CD4-positive, alpha-beta T cell treated with Interleukin-15 for 4 hours (primary cell): ENCODE data around the gene ITPK1.
"Not testable (repeated sequence)": the region's sequence is repeated elsewhere in the genome, so short reads cannot be mapped to it uniquely, and the experiment has no call there.

Experiments used
- DNase-seq: peaks from one replicate; pipeline ENCODE4 v3.0.0-alpha.2; 2020; ENCODE audit warnings: low spot score

Gene ITPK1

GRCh38 chr14:93084866-93085857, 30.6 kb downstream of the ITPK1 start:
- no peak for DNase-seq

DNA sequence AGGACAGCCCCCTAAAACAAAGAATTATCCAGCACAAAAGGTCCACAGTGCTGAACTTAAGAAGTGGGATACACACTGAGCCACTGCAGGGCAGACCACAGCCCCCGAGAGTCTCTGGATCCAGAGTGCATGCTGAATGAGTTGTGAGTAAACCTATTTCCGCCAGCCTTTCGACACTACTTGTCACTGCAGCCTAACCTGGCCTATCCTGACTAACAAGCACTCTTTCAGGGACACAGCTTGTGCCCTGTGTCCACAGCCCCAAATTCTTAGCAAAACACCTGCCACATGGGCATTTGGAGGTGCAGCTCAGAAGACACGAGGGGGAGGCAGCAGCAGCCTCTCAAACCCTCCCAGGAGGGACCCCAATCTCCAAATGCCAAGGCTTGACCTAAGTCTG, 31.3 kb downstream of the ITPK1 start:
- no peak for DNase-seq

GRCh38 chr14:93083917-93084316, 31.8 kb downstream of the ITPK1 start:
- no peak for DNase-seq

GRCh38 chr14:93082576-93083001, 33.1 kb downstream of the ITPK1 start:
- no peak for DNase-seq

DNA sequence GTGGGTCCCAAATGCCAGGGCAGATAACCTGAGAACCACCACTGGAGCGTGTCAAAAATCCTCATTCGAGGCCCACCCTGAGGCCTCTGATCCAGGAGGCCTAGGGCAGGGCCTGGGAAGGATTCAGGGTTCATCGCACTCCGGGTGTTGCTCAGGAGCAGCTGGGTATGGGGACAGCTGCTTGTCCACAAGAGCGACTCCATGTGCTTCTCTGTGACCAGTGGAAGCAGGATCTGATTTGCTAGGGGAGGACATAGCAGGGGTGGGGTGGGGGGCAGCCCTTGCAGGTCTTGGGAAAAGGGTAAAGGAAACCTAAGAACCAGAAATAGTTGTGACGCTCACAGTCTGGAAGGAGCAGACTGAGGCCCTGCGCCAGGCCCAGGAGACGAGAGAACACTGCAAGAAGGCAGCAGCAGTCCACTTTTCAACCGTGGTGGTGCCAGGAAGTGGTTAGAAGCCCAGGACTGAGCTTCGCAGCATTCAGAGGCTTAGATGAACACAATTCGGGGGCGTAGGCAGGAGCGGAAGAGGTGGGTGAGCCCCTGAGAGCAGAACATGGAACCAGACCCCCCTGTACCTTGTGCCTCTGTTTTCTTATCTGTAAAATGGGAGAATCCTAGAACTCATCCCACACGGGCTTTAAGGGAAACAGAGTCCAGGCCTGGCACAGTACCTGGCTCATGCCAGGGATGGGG, 33.7 kb downstream of the ITPK1 start:
- no peak for DNase-seq

GRCh38 chr14:93079865-93080403, 35.8 kb downstream of the ITPK1 start:
- no peak for DNase-seq

DNA sequence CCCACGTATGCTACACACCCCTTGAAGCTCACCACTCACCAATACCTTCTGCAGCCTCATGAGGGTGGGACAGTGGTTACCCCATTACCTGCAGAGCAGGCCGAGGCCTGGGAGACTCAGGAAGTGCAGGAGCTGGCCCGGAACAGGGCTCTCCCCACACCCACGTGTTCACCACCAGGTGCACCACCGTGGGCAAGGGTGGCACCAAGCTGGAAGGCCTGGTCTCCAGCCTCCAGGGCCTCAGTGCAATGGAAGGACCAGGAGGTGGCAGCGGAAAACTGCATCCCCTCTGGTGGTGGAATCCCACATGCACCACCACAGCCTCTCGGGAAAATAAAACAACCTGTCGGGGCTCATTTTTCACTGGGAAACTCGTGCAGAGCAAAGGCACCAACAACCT, 36.4 kb downstream of the ITPK1 start:
- DNase-seq, result no peak

DNA sequence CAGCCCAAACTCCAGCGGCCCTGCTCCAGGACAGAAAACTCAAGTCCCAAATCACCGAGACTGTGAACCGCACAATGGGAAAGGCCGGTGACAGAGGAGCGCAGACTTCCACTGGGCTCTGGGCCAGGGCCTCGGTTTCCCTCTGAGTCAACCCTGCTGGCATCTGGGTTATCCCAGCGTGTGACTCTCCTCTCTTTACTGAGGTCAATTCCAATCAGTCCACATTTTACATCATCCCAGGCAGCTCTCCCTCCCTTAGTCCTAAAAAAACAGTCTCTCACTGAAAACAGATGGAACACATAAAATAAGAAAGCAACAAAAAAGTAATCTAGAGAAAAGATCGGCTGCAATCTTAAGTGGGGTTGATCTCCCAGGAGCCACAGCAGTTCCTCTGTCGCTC, 36.9 kb downstream of the ITPK1 start:
- no peak for DNase-seq

DNA sequence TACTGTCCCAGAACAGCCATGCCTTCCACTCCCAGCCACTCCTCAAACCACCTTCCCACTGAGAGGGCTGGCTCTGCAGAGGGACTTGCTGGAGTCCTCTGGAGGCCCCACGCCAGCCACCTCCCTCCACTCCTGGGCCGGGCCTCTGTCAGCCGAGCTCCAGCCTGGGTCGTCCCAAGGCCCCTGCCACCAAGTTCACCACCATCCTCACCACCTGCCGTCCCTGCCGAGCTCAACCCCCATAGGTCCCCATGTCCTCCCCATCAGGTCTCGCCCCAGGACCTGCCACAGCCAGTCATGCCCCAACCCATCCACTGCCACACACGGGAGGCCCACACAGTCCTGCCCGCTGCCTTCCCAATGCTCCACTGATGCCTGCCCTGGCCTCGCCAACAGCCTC, 39.0 kb downstream of the ITPK1 start:
- DNase-seq, result no peak

GRCh38 chr14:93075891-93076290, 39.8 kb downstream of the ITPK1 start:
- DNase-seq, result no peak

GRCh38 chr14:93073910-93074769, 41.6 kb downstream of the ITPK1 start:
- no peak for DNase-seq

- DNase-seq, result no peak
Observed at GRCh38 chr14:93073358-93073707, 42.4 kb downstream of the ITPK1 start.

GRCh38 chr14:93072659-93073357, 42.9 kb downstream of the ITPK1 start:
- DNase-seq, result no peak

GRCh38 chr14:93068711-93069110, 47.0 kb downstream of the ITPK1 start:
- no peak for DNase-seq

- DNase-seq, result no peak
Observed at GRCh38 chr14:93067088-93067487, 48.6 kb downstream of the ITPK1 start.

- no peak for DNase-seq
Observed at GRCh38 chr14:93065272-93065730, 50.4 kb downstream of the ITPK1 start.

- no peak for DNase-seq
Observed at GRCh38 chr14:93064411-93065271, 51.1 kb downstream of the ITPK1 start.

- no peak for DNase-seq
Observed at GRCh38 chr14:93063393-93063792, 52.3 kb downstream of the ITPK1 start.

- DNase-seq, result no peak
Observed at GRCh38 chr14:93062890-93063289, 52.8 kb downstream of the ITPK1 start.

GRCh38 chr14:93062013-93062412, 53.7 kb downstream of the ITPK1 start:
- not testable (repeated sequence) for DNase-seq
